GM13977 (cell line): ENCODE measurements around the gene ARID1B.
A peak's percentile ranks its signal among the peaks of the same experiment; 100 is the strongest.

Experiments
- DNase-seq: peaks from one replicate; pipeline ENCODE4 v3.0.0; 2012; ENCODE audit warnings: low spot score
- in situ Hi-C: fragments of 300-500 bp; cut with MboI; formaldehyde crosslinking; loops from one replicate; pipeline ENCODE4 v1.12.0; 2022; ENCODE audit warnings: low sequenced_read_pairs, low pct_unique_long_range_greater_than_20kb, mixed read lengths, inconsistent platforms; ENCODE audit not compliant: unreplicated experiment
- TF ChIP-seq, protein P1 (sequence below): IDR thresholded peaks from 2 replicates; pipeline ENCODE4 v1.5.1; 2012; ENCODE audit warnings: mild to moderate bottlenecking, control low read depth; ENCODE audit not compliant: insufficient read depth; ENCODE audit errors: extremely low read depth, missing control alignments

ARID1B gene

DNA sequence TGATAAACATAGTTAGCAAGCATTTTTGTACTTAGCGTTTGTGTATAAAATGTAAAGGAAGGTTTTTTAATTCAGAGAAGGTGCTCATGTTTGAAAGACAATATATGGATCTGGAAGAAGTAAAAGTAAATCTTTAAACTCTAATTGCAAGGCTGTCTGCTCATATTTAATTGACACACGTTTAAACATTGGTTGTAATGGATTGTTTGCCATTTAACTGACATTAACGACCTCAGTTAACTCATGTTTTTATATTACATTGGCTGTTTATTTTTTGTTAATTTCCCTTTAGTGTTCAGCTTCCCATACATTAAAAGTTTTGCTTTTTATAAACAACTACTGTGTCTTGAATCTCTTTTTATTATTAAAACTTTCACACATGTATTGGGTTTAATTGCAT lies 208.1 kb downstream of the ARID1B start:
- TF ChIP-seq, protein P1, sequence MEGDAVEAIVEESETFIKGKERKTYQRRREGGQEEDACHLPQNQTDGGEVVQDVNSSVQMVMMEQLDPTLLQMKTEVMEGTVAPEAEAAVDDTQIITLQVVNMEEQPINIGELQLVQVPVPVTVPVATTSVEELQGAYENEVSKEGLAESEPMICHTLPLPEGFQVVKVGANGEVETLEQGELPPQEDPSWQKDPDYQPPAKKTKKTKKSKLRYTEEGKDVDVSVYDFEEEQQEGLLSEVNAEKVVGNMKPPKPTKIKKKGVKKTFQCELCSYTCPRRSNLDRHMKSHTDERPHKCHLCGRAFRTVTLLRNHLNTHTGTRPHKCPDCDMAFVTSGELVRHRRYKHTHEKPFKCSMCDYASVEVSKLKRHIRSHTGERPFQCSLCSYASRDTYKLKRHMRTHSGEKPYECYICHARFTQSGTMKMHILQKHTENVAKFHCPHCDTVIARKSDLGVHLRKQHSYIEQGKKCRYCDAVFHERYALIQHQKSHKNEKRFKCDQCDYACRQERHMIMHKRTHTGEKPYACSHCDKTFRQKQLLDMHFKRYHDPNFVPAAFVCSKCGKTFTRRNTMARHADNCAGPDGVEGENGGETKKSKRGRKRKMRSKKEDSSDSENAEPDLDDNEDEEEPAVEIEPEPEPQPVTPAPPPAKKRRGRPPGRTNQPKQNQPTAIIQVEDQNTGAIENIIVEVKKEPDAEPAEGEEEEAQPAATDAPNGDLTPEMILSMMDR, result no peak
- DNase-seq, result no peak
- in situ Hi-C loops, result no loop called here

DNA sequence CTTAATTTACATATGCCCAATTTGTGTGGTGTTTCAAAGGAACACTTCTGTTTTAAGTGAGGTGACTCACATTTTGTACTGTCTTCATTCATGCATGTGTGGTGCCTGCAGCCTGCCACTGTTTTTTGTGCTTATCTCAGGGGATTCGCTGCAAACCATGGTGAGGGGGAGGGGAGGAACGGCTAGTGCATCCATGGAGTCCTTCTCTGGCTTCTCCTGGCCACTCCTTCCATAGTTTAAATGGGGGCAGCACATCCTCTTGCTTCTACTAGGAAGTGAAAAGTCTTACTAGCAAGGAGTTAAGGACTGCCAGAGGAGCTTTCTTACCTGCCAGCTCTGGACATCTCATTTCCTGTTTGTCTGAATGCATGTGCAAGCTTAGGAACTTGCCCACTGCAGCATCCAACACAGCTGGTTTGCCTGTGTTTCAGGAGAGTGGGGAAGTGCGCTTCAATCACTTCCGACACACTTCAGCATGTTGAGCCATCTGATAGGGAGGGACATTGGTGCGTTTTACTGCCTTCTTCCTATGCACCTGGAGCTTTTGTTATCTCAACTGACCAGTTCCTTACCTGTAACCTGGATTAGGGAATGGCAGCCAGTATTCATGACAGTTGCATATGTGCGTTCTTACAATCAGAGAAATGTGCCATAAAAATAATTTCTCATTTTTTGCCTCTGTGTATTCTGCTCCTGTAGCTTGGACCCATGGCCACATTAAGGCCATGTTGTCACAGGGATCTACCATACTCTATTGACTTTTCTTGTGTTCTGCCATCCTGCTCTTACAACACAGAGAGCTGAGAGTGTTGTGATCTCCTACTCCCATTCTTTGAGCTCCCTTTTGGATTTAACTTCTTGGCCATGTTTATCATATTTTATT lies 211.3 kb downstream of the ARID1B start:
- TF ChIP-seq, protein P1, result no peak
- in situ Hi-C loops, result no loop called here

DNA sequence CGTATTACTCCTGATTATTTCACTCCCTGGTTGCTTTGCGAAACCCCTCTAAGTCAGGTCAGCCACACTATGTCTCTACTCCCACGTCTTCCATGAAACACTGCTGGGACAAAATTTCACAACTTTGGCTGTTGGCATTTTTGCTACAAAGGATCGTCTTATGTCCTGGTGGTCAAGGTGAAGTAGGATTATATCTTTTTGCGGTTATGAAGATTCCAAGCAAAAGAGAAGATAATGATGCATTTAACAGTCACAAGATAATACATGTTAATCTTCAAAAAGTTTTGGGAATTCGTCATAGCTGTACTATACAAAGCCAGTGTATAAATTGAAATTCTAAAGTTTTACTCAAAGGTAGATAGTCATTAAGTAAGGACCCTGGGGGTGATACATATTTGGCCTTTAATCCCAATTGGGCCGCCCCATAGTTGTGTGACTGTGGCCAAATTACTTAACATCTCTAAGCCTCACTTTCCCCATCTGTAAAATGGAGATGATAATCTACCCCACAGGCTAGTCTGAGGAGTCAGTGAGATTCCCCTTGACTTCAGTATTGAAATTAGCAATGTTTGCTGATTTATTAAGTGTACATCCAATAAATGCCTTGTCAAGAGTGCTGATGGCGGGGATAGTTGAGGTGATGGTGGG lies 212.1 kb downstream of the ARID1B start:
- TF ChIP-seq, protein P1, result no peak
- in situ Hi-C loops, result no loop called here
- DNase-seq, result no peak

More for the DNA sequence above, 211.3 kb downstream of the ARID1B start:
- peak; percentile 40 for DNase-seq

DNA sequence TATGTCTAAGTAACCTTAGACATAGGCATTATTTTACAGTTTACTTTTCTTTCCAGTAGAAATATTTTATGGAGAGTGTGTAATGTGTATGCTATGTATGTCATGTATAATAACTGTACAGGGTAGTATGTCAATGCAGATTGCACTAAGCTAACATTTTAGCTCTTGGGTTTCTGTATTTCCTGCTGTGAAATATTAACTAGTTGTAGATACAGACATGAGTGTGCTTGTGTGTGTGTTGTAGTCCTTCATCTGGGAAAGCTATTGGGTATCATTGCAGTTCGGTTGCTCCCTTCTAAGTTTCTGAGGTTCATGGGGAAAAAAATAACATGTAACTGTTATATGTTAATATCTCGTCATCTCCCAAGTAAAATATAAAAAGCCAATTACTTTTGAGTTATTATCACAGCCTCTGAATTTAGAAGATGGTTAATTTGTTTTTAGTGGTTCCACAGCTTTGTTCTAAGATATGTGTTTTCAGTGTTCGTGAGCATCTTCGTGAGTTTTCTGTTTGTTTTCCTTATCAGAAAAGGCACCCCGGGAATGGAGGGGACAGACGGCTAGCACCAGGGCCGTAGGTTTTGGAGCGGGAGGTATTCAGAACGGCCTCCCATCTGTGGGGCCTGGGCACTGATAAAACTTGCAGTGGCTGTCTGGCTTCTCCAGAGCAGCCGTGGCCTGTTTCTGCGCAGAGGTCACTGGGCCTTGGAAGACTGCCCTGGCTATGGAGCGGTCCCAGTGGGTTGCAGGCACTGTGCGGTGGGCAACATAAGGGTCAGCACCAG lies 215.0 kb downstream of the ARID1B start:
- DNase-seq, result no peak
- in situ Hi-C loops, result no loop called here
- TF ChIP-seq, protein P1, result no peak

DNA sequence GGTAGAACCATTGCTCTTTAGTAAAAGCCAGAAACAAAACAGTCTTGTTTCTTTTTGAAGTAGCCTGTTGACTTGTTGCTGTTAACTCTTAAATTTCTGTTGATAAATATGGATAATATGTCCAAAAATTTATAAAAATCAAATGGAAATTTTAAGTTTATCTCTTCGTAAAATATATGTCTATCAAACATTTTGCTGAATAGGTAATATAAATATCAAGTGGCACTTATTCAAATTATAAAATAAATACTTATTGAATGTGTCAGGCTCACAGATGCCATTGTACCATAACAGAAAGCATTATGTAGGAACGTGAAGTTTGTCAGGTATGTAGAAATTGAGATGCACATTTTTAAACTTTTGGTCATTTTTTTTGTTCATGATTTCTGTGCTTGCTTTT lies 216.5 kb downstream of the ARID1B start:
- in situ Hi-C loops, result no loop called here
- TF ChIP-seq, protein P1, result no peak
- no peak for DNase-seq
